Measurements from ENCODE around the gene SLAMF1. TPM values are rescaled to one million over a fixed set of nuclear protein-coding genes. Genes with fewer than 3 reads are reported as not detected.
"Not testable (repeated sequence)": the region's sequence is repeated elsewhere in the genome, so short reads cannot be mapped to it uniquely, and the experiment has no call there.

The SLAMF1 gene
- total RNA-seq, 6 experiments from 2014 or later, result not detected

DNA sequence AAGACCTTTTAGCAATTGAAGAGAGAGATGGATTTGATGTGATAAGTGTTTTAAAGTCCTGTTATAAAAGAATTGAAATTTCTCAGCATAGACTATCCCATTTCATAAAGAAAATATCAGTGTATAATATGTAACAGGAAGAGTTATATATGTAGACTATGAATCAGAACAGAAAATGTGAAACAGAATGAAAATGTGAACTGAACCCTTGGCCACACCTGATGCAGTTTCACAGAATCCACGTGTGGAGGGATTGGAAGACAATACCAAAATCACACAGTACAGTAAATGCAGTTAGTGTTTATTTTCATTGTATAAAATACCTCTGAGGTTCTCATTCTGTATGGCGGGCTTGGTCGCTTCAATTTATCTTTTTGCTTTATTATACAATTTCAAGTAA, 9.9 kb upstream of the SLAMF1 start:
- Mint-ChIP-seq H3K4me3 (no peak overlapping the region), H3K27me3 (ENCODE audit: insufficient read depth) (peaks cover 9% of the 10 kb centered on the region), H3K4me1 (ENCODE audit: low read depth) (peaks cover 21% of the 10 kb centered on the region; the same call in 1 of the 2 replicates), H3K27ac (no peak overlapping the region), H3K36me3 (ENCODE audit: low read depth) (no peaks in the 10 kb centered on the region), H3K9me3 (no peaks in the 10 kb centered on the region)
- TF ChIP-seq, protein P1, sequence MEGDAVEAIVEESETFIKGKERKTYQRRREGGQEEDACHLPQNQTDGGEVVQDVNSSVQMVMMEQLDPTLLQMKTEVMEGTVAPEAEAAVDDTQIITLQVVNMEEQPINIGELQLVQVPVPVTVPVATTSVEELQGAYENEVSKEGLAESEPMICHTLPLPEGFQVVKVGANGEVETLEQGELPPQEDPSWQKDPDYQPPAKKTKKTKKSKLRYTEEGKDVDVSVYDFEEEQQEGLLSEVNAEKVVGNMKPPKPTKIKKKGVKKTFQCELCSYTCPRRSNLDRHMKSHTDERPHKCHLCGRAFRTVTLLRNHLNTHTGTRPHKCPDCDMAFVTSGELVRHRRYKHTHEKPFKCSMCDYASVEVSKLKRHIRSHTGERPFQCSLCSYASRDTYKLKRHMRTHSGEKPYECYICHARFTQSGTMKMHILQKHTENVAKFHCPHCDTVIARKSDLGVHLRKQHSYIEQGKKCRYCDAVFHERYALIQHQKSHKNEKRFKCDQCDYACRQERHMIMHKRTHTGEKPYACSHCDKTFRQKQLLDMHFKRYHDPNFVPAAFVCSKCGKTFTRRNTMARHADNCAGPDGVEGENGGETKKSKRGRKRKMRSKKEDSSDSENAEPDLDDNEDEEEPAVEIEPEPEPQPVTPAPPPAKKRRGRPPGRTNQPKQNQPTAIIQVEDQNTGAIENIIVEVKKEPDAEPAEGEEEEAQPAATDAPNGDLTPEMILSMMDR (IDR thresholded peaks at IDR 0.05), result no peak
- DNase-seq, result no peak

DNA sequence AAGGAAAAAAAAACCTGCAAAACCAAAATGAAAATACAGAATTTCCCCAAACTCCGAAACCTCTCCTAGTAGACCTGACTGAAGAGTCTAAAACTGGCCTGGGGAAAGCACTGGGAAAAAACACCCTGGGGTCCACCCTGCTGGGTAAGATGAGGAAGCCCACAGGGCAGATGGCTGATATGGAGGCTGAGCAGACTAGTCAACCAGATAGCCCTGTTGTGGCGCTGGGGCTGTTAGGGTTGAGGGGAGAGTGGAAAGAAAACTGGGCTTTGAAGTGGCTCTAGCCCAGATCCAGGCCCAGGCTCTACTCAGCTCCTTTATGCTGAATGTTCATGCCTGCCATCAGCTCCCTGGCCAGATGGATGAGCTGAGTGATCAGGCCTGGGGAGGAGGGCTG, 6.8 kb upstream of the SLAMF1 start:
- DNase-seq, result no peak
- Mint-ChIP-seq H3K9me3 (no peaks in the 10 kb centered on the region), H3K36me3 (ENCODE audit: low read depth) (no peaks in the 10 kb centered on the region), H3K27me3 (ENCODE audit: insufficient read depth) (peaks cover 9% of the 10 kb centered on the region), H3K4me1 (ENCODE audit: low read depth) (peaks cover 22% of the 10 kb centered on the region; the same call in 1 of the 2 replicates), H3K4me3 (no peak overlapping the region), H3K27ac (no peak overlapping the region)
- TF ChIP-seq, protein P1 (IDR thresholded peaks at IDR 0.05), result no peak

DNA sequence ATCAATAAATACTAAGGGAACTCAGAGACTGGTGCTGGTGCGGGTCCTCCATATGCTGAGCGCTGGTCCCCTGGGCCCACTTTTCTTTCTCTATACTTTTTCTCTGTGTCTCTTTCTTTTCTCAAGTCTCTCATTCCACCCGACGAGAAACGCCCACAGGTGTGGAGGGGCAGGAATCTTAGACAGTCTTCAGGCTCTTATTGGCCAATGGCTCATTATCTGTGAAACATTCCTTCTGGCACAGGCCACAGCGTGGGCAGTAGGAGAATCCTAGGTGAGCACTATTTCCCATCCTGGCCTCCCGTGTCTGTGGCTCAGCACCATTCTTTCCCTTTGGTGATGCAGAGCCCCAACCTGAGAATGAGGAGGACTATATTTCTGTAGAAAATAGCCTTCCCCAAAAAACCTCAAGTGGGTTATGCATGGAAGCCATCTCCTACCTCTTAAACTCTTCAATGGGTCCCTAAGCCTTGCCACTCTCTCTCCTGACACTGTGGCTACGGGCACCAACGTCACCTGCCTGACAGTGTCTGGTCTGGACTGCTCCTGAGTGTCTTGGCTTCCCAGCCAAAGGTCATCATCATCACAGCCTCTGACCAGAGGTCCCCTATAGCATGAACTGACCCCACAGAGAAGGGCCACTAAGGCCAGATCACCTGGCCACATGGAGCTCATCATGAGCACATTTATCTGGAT, 6.2 kb upstream of the SLAMF1 start:
- peaks cover 9% of the 10 kb centered on the region for H3K27me3 Mint-ChIP-seq (ENCODE audit: insufficient read depth)
- no peak overlapping the region for H3K27ac Mint-ChIP-seq
- no peak for DNase-seq
- TF ChIP-seq, protein P1 (IDR thresholded peaks at IDR 0.05), result no peak
- no peaks in the 10 kb centered on the region for H3K36me3 Mint-ChIP-seq (ENCODE audit: low read depth)
- H3K4me3 Mint-ChIP-seq, result no peak overlapping the region
- peaks cover 22% of the 10 kb centered on the region; the same call in 1 of the 2 replicates for H3K4me1 Mint-ChIP-seq (ENCODE audit: low read depth)
- no peaks in the 10 kb centered on the region for H3K9me3 Mint-ChIP-seq

DNA sequence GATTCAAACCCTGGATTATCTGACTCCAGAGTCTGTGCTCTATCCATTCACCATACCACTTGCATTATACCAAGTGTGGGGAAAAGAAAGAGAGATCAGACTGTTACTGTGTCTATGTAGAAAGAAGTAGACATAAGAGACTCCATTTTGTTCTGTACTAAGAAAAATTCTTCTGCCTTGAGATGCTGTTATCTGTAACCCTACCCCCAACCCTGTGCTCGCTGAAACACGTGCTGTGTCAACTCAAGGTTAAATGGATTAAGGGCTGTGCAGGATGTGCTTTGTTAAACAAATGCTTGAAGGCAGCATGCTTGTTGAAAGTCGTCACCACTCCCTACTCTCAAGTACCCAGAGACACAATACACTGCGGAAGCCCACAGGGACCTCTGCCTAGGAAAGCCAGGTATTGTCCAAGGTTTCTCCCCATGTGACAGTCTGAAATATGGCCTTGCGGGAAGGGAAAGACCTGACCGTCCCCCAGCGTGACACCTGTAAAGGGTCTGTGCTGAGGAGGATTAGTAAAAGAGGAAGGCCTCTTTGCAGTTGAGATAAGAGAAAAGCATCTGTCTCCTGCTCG, 5.3 kb upstream of the SLAMF1 start:
- H3K9me3 Mint-ChIP-seq; H3K27ac Mint-ChIP-seq; H3K36me3 Mint-ChIP-seq (ENCODE audit: low read depth); H3K4me3 Mint-ChIP-seq; DNase-seq; H3K27me3 Mint-ChIP-seq (ENCODE audit: insufficient read depth): not testable (repeated sequence)
- H3K4me1 Mint-ChIP-seq (ENCODE audit: low read depth), result peaks cover 18% of the 10 kb centered on the region; the same call in 1 of the 2 replicates

DNA sequence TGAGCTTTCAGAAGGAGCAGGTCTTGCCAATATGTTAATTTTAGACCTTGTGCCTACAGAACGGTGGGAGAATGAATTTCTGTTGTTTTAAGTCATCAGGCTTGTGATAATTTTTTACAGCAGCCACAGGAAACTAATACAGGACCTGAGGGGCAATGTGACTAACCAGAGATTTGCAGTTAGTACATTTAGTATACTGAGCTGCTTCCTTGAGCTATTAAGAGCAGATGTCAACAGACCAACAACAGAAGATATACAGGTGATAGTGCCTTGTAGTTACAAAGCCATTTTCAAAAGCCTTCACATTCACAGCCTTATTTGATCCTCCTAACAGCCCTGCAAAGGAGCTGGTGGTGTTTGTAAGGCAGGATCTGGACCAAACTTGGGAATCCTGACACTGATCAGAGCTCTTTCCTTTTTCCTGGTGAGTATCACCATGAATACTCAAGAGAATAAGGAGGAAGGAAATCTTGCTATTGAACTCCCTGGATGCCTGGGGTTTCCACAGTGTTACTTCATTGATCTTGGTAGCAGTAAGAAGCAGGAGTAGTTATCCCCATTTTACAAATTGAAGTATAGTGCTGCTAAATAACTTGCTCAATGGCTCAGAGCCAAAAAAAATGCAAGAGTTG, 4.7 kb upstream of the SLAMF1 start:
- Mint-ChIP-seq H3K36me3 (ENCODE audit: low read depth) (no peaks in the 10 kb centered on the region), H3K27ac (no peak overlapping the region), H3K27me3 (ENCODE audit: insufficient read depth) (peaks cover 9% of the 10 kb centered on the region), H3K9me3 (no peaks in the 10 kb centered on the region), H3K4me1 (ENCODE audit: low read depth) (peaks cover 12% of the 10 kb centered on the region; the same call in 1 of the 2 replicates), H3K4me3 (no peak overlapping the region)
- TF ChIP-seq, protein P1 (IDR thresholded peaks at IDR 0.05), result no peak
- no peak for DNase-seq

DNA sequence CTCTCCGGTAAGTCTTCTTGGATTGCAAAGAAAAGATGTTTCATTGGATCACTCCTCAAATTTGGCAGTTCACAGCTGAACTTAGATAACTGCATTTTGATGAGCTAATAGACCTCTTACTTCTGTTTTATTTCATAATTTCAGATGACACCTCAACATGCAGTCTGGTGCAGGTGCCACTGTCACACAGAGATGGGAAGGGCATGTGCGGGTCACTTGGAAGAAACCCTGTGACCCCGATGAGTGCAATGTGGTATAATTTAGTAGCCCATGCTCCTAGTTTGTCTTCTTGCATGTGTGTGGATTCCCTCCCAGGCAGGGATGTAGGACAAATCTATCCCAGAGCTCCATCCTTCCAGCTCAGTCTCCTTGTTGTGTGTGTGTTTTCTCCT, 481 bp upstream of the SLAMF1 start:
- no peak for DNase-seq
- no peaks in the 10 kb centered on the region for H3K9me3 Mint-ChIP-seq
- peaks cover 3% of the 10 kb centered on the region; the same call in 1 of the 2 replicates for H3K27me3 Mint-ChIP-seq (ENCODE audit: insufficient read depth)
- H3K4me1 Mint-ChIP-seq (ENCODE audit: low read depth), result peaks cover 7% of the 10 kb centered on the region; the same call in 1 of the 2 replicates
- no peak overlapping the region for H3K4me3 Mint-ChIP-seq
- no peak overlapping the region for H3K27ac Mint-ChIP-seq
- TF ChIP-seq, protein P1 (IDR thresholded peaks at IDR 0.05), result no peak
- no peaks in the 10 kb centered on the region for H3K36me3 Mint-ChIP-seq (ENCODE audit: low read depth)
